ENCODE data around the gene PLCD1.

Gene PLCD1

DNA sequence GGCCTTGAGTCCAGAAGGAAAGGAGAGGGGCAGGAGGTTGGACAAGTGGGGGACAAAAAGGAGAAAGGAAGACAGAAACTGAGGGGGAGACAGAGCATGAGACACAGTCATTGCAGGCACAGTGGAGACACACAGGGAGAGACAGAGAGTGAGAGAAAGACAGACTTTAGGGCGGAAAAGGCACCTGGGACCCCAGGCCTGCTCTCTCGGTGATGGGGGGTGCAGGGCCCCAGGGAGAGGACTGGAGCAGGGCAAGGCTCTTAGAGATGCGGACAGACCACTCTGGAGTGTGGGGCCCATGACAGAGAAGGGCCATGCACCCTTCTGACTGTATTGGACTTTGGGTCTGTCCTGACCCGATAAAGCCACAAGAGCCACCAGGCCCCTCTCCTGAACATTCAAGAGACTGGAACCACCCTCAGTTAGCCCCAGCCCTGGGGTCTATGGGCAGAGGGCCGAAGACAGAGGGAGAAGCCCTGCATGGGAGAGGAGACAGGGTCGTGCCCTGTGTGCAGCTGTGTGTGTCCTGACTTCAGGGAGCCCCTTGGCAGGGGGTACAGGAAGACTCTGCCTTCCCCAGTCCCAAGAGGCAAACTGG, 12.5 kb downstream of the PLCD1 start:
- DNase-seq (ENCODE audit: low spot score) = no peak

DNA sequence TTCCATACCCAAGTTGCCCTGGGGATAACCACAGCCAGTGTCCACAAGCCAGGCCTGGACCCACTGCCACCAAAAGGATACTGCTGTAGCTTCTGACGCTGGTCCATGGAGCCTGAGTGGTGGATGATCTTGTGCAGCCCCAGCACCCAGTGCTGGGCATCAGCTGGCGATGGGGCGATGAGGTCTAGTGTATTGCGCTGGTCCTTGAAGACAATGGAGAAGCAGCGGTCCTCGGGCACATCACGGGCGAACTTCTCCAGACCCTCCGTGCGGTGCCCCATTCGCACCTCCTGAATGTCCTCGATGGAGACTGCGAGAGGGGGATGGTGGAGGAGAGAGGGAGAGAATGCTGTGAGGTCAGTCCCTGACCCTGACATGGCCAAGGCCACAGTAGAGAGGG, 13.0 kb downstream of the PLCD1 start:
- no peak for DNase-seq (ENCODE audit: low spot score)

DNA sequence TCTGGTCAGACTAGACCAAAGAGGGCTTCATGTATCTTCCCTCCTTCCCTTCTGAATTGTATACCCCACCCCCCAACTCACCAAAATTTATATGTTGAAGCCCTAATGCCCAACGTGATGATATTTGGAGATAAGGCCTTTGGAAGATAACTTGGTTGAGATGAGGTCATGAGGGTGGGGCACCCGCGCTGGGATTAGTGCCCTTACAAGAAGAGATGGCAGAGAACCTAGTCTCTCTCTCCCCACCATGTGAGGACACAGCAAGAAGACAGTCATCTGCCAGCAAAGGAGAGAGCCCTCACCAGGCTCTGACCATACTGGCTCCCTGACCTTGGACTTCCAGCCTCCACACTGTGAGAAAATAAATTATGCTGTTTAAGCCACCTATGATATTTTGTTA, 13.5 kb downstream of the PLCD1 start:
- no peak for DNase-seq (ENCODE audit: low spot score)

DNA sequence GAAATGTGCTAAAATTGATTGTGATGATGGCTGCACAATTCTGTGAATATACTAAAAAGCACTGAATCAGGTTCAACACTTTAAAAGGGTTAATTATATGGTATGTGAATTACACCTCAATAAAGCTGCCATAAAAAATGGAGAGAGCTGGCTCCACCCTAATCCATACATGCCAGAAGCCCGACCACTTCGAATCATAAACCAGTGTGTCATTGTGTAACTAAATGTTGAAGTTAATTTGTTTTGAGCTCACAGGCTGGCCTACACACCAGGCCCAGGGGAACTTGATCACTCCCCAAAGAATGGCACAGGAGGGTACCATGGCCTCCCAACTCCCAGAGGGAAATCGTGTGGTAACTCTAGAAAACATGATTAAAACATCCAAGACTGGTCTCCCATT, 14.0 kb downstream of the PLCD1 start:
- DNase-seq (ENCODE audit: low spot score) = no peak

- DNase-seq (ENCODE audit: low spot score) = no peak
Observed at GRCh38 chr3:38011111-38011510, 18.3 kb downstream of the PLCD1 start.

DNA sequence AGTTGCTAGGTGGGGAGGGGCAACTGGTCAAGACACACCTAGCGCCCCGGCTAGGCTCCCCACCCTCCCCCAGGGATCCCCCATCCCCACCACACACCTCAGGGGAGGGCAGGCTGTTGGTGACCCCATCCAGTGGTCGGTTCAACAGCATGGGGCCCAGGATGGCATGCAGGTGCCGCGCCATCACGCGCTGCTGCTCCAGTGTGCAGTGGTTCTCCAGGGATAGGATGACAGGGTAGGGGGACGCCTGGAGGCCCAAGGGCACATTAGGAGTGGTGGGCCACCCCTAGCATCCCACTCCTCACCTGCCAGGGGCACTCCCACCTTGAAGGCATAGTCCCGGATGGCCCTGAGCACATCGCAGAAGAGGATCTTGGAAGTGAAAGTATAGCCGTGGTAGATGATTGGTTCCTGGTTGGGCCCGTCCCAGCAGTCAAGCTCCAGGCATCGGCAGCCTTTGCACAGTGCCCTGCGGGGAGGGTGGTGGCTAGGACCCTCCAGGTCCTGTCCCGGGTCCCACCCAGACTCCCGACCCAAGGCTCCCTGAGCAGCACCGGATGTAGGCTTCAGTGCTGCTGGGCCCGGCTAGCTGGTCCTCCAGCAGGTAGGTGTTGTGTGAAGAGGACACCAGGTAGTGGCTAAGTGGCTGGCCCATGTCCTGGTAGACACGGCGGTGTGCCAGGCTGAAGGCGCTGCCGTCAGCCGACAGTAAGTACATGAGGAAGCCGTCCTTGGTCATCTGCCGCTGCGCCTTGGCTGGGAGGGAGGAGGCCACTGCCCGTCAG, 19.4 kb downstream of the PLCD1 start:
- no peak for DNase-seq (ENCODE audit: low spot score)

DNA sequence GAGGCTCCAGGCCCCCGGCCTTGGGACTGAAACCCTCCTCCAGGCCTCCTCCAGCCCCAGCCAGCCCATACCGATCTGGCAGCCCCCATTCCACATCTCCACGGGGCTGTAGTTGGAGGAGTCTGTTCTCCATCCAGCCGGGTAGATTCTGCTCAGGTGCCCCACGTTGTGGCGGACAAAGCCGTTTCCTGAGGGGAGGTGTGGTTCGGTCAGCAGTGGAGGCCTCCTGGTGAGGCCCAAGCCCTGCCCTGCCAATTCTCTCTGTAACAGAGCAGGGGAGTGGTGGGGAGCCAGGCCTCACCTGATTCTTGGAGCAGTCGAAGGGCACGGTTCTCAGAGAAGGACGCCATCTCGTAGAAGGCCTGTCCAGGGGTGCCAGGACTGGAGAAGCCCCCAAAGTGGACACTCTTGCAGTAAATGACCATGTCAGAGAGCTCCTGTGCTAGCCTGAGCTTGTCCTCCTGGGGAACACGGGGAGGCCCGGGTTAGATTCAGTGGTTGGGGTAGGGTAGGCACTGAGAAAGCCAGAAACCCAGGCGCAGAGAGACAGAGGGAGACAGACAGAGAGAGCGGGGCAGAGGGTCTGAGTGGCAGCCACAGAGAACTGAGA, 20.4 kb downstream of the PLCD1 start:
- no peak for DNase-seq (ENCODE audit: low spot score)

DNA sequence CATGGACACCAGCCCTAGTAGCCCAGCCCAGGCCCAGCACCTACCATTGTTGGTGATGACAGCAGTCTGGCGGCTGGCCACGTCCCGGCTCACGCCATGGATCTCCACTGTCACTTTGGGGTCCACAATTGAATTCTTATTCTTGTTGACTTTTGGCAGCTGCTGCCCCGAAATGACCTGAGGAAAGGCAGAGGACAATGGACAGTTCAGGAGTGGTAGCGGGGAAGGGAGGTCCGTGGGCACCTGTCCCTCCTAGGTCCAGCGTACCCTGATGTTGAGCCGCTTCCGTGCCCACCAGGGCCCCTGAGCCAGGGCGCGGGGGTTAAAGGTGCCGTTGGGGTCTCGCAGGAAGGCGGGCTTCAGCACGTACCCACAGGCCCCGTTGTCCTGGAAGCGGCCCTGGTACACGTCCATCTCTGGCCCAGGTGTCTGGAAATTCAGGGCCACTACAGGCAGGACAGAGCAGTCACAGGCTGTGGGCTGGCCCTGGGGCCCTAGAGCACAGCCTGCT, 21.2 kb downstream of the PLCD1 start:
- no peak for DNase-seq (ENCODE audit: low spot score)

- DNase-seq (ENCODE audit: low spot score) = no peak
Observed at GRCh38 chr3:38007754-38008090, 21.7 kb downstream of the PLCD1 start.

- DNase-seq (ENCODE audit: low spot score) = no peak
Observed at GRCh38 chr3:38006445-38006995, 22.9 kb downstream of the PLCD1 start.

- no peak for DNase-seq (ENCODE audit: low spot score)
Observed at GRCh38 chr3:38006031-38006430, 23.4 kb downstream of the PLCD1 start.

DNA sequence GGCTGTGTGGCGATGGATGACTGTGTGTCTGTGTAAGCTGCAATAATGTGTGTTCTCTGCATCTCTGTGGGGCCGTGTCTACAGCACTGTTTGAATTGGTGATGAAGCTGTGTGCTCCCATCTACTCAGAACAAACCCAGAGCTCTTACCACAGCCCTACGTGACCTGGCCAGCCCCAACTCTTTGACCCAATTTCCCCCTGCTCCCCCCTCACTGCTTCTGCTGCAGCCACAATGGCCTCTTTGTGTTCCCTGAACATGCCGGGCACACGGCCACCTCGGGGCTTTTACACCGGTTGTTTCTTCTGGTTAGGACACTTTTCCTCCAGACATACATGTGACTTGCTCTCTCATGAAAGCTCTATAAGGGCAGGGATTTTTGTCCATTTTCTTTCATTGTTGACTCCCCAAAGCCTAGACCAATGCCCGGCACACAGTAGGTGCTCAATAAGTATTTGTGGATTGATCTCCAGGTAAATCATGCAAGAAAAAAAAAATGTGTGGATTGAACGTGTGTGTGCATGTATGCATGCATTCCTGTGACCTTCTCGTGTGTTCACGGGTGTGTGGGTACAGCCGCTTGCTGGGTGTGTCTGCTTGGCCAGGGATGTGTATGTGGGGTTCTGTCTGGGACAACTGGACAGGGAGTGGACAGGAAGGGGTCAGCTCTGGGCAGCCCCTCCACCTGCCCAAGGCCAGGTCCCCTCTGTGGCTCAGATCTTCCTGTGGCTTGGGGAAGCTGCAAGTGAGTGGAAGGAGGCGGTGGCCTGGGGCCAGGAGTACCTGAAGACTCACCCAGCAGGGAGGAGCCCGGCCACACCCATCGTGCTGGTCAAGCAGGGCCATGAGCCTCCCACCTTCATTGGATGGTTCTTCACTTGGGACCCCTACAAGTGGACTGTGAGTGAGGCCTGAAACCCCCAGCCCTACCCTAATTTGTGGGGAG, 24.1 kb downstream of the PLCD1 start:
- DNase-seq (ENCODE audit: low spot score) = peak; percentile 98

DNA sequence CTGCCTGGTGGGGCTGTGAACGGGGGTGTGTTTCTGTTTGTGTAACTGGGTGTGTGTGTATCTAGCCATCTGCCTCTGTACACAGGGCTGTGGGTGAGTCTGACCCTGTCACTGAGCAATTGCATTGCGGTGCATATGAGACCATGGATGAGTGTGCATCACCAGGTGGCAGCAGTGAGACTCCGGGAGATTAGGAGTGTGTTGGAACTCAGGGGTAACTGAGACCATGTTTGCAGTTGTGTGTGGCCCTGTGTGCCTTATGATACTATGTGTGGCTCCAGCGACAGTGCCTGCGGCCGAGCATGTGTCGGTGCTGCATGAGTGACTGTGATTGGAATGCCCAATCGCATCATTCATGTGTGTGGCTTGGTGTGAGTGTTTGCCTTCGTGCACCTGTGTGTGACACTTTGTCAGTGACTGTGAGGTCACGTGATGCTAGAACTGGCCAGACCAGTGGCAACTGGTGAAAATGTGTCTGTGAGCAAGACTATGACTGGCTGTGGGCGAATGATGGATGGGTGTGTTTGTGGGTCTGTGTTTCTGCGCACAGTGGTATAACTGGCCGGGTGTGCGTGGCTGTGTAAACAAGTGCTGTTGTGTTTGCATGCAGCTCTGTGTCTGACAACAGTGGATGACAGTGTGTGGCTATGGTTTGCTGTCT, 24.9 kb downstream of the PLCD1 start:
- peak; percentile 90 for DNase-seq (ENCODE audit: low spot score)

- DNase-seq (ENCODE audit: low spot score) = no peak
Observed at GRCh38 chr3:38003817-38004414, 25.5 kb downstream of the PLCD1 start.

DNA sequence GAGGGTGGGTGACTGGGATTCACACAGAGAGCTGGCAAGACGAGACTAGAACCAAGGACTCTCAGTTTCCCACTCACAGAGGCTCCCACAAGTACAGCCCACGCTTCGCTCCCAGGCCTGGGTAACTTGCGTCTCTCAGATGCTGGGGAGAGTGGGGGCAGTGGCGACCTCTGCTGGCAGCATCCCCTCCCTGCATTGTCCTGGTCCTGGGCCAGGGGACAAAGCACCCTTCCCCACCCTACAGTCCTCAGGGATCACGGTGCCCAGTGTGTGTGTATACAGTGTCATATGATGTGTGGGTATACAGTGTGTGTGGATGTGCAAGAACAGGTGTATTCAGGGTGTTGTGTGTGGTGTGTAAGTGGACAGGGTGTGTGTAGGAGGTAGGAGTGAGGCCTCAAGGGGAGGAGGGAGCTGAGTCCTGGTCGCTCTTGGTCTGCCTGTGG, 26.0 kb downstream of the PLCD1 start:
- DNase-seq (ENCODE audit: low spot score) = peak; percentile 88

GRCh38 chr3:38002940-38003339, 26.5 kb downstream of the PLCD1 start:
- DNase-seq (ENCODE audit: low spot score) = no peak

DNA sequence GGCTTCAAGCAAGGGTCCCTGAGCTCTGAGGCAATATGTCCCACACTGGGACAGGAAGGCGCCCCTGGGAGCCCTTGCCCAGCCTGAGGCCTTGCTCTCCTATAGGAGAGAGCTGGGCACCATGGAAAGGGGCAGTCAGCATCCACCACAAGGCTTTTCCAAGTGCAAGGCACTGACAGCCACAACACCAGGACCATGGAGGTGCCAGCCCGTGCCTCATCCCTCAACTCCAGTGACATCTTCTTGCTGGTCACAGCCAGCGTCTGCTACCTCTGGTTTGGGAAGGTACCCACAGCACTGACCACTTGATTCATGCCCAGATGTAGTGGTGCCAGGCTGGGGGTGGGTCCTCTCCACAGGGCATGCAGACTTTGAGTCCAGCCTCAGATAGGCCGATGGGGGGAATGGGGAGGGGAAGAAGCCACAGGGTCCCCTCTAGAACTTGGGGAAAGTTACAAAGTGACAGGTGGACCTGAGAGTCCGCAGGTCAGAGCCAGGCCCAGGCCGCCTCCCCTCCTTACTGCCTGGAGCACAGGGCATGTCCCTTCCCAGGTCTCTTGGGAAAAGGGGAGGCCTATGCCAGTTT, 27.1 kb downstream of the PLCD1 start:
- DNase-seq (ENCODE audit: low spot score) = no peak

GRCh38 chr3:38001456-38002081, 27.9 kb downstream of the PLCD1 start:
- no peak for DNase-seq (ENCODE audit: low spot score)

DNA sequence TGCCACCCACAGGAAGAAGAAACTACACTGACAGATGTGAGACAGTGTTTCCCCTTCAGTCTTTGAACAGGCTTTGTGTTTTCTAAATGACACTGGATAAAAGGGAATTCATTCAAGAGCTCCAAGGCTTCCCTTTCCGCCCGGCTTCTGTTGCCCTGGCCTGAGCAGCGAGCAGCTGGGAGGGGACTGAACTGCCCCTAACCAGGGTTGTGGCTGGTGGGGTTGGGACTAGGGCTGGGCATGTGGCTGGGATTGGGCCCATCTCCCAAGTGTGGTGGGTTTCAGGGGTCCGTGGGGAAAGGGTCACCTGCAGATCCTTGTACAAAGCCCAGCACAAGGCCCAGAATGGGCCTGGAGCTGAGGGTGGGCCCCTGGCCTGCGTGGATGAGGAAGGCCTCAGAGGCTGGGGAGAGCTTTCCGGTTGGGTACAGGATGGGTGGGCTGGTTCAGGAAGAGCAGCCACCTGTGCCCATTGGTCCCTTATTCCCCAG, 28.4 kb downstream of the PLCD1 start:
- DNase-seq (ENCODE audit: low spot score) = peak; percentile 49

Data from Ammon's horn (tissue), 1 donor.